Iris pigment epithelial cell (primary cell): ENCODE measurements around the gene SUPT20HL2.
"Not testable (repeated sequence)": the region's sequence is repeated elsewhere in the genome, so short reads cannot be mapped to it uniquely, and the experiment has no call there.

ENCODE experiments used
- DNase-seq: peaks from one replicate; pipeline ENCODE4 v3.0.0-alpha.2; 2011; ENCODE audit warnings: low read depth

The SUPT20HL2 gene

GRCh38 chrX:24314019-24314635 is at the start of gene SUPT20HL2:
Gene SUPT20HL2, minus strand, starts transcription at chrX:24314069. Its CDS starts 754 bp downstream, at chrX:24313315.
- no peak for DNase-seq

- not testable (repeated sequence) for DNase-seq
Observed at GRCh38 chrX:24362089-24362745, 48.3 kb upstream of the SUPT20HL2 start.

- no peak for DNase-seq
Observed at GRCh38 chrX:24360272-24360671, 46.4 kb upstream of the SUPT20HL2 start, which contains the start of gene SUPT20HL1. Gene SUPT20HL1, plus strand, starts transcription at chrX:24360639. Its CDS starts 2,122 bp downstream, at chrX:24362761.

- peak; percentile 47 for DNase-seq
Observed at GRCh38 chrX:24357106-24357505, 43.2 kb upstream of the SUPT20HL2 start.

GRCh38 chrX:24355095-24355494 is 41.2 kb upstream of the SUPT20HL2 start:
- DNase-seq: no peak

- no peak for DNase-seq
Observed at GRCh38 chrX:24350217-24350616, 36.3 kb upstream of the SUPT20HL2 start.

- no peak for DNase-seq
Observed at GRCh38 chrX:24347881-24348280, 34.0 kb upstream of the SUPT20HL2 start.

- DNase-seq: no peak
Observed at GRCh38 chrX:24343719-24344118, 29.9 kb upstream of the SUPT20HL2 start.

GRCh38 chrX:24341795-24342194 is 27.9 kb upstream of the SUPT20HL2 start:
- DNase-seq: peak; percentile 73

- DNase-seq: peak; percentile 9
Observed at GRCh38 chrX:24340501-24340900, 26.6 kb upstream of the SUPT20HL2 start.

- DNase-seq: peak; percentile 27
Observed at GRCh38 chrX:24339911-24340310, 26.0 kb upstream of the SUPT20HL2 start.

- DNase-seq: no peak
Observed at GRCh38 chrX:24335871-24336270, 22.0 kb upstream of the SUPT20HL2 start.

GRCh38 chrX:24334461-24334860 is 20.6 kb upstream of the SUPT20HL2 start:
- DNase-seq: peak; percentile 34

- peak; percentile 11 for DNase-seq
Observed at GRCh38 chrX:24333371-24333770, 19.5 kb upstream of the SUPT20HL2 start.

GRCh38 chrX:24332878-24333277 is 19.0 kb upstream of the SUPT20HL2 start:
- DNase-seq: peak; percentile 20

GRCh38 chrX:24325231-24325630 is 11.4 kb upstream of the SUPT20HL2 start:
- DNase-seq: no peak

- no peak for DNase-seq
Observed at GRCh38 chrX:24321741-24322395, 8.0 kb upstream of the SUPT20HL2 start.

GRCh38 chrX:24317567-24317966 is 3.7 kb upstream of the SUPT20HL2 start:
- DNase-seq: no peak

- no peak for DNase-seq
Observed at GRCh38 chrX:24316111-24316510, 2.2 kb upstream of the SUPT20HL2 start.

- DNase-seq: not testable (repeated sequence)
Observed at GRCh38 chrX:24312249-24312607, 1.6 kb downstream of the SUPT20HL2 start.

- DNase-seq: not testable (repeated sequence)
Observed at GRCh38 chrX:24311507-24312248, 2.2 kb downstream of the SUPT20HL2 start.

GRCh38 chrX:24310916-24311315 is 3.0 kb downstream of the SUPT20HL2 start:
- DNase-seq: not testable (repeated sequence)
